SK-N-DZ (cell line): ENCODE results near the gene ATF6.

Source experiments
- DNase-seq: peaks from one replicate; pipeline ENCODE4 v3.0.0-alpha.2; 2015; ENCODE audit warnings: low spot score

Gene ATF6

DNA sequence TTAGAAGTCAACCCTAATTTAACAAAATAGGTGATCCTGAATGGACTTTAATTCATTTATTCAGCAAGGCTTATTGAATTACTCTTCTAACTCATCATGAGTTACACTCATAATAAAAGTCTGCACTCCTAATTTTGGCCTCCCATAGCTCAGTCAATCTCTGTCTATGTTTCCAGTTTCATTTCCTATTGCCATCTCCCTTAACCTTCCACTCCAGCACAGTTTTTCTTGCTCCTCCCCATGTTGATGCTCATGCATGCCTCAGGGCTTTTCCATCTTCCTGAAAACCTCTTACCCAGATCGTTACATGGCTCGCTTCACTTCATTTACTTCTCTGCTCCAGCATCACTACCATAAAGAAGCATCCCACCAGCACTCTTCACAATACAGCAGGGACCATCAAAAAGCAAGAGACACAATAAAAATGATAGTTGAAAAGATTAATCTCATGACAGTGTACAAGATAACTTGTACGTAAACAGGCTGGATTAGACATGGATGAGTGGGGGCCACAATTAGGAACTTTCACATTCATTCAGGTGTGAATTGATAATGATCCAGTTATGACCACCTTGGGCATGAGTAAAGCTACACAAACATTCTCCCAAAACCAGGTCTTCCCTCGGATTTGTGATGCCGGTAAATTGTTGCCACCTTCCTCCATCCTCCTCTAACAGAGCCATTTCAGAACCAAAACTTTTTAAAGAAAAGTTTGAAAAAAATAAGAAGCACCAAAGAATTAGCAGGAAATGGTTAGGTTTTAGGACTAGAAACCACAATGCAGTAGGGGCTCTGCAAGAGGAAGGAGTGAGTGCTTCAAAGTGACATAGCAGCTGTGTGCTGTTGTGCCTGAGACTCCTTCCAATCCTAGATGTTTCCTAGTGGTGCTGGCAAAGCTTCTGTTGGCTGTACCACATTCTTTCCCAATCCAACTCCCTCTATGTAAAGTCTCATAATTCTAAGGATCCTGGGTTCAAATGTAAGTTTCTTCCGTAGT, 167.8 kb downstream of the ATF6 start:
- no peak for DNase-seq

DNA sequence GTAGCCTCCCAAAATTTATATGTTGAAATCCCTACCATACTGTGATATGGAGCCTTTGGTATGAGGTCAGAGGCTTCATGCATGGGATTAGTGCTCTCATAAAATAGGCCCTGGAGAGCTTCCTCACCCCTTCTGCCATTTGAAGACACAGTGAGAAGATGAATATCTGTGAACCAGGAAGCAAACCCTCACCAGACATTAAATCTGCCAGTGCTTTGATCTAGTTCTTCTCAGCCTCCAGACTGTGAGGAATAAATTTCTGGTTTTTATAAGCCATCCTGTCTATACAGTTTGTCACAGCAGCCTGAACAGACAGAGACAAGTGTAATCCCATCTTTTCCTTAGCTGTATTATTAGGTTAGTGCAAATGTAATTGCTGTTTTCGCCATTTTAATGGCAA, 169.1 kb downstream of the ATF6 start:
- no peak for DNase-seq

- no peak for DNase-seq
Observed at GRCh38 chr1:161936786-161937185, 170.7 kb downstream of the ATF6 start.

GRCh38 chr1:161940866-161941591, 174.9 kb downstream of the ATF6 start:
- no peak for DNase-seq

DNA sequence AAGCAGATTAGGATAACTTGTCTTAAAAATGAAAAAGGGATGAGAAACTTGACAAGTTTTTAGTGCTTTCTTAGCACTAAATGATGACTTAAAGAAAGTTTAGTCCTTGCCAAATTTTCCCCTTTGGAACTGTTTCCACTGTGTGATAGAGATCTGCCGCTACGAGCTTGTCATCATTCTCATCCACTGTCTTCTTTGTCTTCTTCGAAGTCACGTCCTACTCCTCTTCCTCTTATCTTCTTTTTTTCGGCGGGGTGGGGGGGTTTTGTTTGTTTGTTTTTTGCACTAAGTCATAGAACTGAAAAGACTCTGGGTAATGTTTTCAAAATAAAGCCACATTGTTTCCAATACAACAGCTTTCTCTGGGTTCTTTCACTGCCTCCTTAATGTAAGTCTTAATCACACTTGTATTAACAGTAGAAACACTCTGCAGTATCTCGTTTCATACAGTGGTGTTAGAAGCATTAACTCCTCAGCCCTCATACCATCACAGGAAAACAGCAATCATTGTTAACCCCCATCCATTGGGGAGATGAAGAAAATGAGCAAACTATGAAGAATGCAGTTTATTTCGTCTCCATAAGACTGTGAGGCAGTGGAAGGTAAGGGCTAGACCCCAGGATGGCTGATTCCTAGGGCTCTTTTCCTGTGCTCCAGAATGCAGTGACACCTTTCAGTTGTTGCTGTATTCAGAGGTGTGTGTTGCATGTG, 175.8 kb downstream of the ATF6 start:
- no peak for DNase-seq

DNA sequence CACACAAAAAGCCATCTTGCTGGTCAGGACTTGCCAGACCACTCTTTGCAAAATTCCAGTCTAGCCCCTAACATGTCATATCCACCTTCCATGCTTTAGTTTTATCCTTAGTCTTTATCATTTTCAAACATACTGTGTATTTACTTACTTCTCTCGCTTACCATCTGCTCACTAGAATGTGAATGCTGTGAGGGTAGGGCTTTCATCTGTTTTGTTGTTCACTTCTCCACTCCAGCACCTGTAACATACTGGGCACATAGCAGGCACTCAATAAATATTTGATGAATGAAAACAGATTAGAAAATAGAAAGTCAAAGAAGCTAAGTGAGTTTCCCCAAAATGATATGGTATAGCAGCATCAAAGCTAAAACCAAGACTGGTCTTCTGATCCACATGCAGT, 177.6 kb downstream of the ATF6 start:
- DNase-seq: no peak

DNA sequence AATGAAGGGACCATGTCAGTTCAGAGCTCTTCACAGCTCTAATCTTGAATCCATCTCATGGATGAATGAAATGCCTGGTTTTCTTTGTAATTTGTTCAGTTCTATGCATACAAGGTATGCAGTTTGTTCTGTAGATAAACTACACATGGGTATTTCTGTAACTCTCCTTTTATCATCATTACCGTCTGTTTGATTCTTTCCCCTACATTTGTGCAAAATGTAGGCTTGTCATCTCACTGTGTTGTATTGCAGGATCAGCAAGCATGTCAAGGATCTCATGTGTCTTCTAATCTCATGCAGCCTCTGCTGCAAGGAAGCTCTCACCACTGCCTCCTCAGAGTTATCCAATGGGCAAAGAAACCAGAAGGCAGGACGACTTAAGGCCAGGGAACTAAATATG, 178.3 kb downstream of the ATF6 start:
- DNase-seq: no peak

- DNase-seq: no peak
Observed at GRCh38 chr1:161945306-161946060, 179.4 kb downstream of the ATF6 start.

GRCh38 chr1:161946071-161946987, 180.2 kb downstream of the ATF6 start:
- no peak for DNase-seq

DNA sequence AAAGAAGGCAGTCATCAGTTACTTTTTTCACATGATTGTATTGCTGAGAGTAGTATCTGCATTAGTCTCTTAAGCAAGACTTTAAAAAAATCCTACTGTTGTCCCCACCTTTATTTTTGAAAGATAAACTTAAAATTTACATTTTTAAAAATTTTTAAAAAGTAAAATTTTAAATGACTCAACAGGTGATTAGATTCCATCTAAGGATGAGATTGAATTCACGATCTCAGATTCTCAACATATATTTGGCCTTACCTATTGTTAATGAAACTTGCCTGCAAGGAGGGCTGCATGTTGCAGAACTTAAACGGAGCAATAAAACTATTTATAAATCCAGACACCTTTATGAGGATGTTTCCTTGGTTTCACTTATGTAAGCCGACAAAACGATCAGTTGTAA, 182.3 kb downstream of the ATF6 start:
- no peak for DNase-seq

GRCh38 chr1:161949548-161949947, 183.4 kb downstream of the ATF6 start:
- DNase-seq: no peak

- no peak for DNase-seq
Observed at GRCh38 chr1:161950377-161950776, 184.3 kb downstream of the ATF6 start.

DNA sequence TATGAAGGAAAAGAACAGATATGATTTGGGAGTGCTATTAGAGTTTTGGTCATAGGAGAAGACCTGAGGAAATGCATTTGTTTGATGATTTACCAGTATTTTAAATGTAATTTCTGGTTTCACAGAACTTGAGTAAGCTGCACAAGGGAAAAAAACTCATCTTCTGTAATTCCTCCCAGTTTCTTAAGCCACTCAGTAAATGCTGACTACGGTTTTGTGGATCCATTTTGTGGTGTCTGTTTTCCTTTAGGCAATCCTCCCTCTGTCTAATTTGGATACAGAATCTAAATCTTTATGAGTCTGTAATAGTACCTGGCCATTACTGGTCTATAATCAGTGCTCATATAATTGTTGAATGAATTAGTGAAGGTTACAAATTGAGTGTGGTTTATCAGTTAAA, 185.5 kb downstream of the ATF6 start:
- DNase-seq: no peak

GRCh38 chr1:161952607-161953172, 186.6 kb downstream of the ATF6 start:
- DNase-seq: no peak

DNA sequence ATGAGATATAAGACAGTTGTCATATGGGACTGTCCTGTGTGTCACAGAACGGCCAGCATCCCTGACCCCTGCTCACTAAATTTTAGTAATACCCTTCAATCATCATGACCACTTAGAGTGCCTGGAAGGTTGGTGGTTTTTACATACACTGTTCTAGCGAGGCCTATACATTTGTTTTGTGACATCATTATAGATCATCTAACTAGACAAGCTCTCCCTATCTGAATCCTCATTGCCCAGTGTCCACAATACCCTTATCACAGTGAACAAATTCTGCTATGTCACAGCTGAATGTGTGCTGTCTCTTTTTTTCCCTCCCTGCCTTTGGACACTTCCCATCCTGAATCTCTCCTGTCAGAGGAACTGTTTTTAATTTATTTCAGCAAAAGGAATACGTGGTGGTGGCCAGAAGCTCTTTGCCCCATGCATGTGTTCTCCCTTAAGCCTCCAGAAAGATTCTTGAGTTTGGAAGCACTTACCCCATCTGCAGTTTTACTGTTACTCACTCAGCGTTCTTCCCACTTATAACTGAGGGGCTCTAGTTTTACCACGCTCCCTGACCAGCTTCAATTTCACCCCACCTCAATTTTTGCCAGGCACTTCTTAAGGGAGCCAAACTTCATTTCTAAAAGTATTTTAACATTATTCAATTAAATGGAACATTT, 187.3 kb downstream of the ATF6 start:
- no peak for DNase-seq

- no peak for DNase-seq
Observed at GRCh38 chr1:161954050-161954449, 187.9 kb downstream of the ATF6 start.

GRCh38 chr1:161954466-161954865, 188.3 kb downstream of the ATF6 start:
- DNase-seq: no peak

DNA sequence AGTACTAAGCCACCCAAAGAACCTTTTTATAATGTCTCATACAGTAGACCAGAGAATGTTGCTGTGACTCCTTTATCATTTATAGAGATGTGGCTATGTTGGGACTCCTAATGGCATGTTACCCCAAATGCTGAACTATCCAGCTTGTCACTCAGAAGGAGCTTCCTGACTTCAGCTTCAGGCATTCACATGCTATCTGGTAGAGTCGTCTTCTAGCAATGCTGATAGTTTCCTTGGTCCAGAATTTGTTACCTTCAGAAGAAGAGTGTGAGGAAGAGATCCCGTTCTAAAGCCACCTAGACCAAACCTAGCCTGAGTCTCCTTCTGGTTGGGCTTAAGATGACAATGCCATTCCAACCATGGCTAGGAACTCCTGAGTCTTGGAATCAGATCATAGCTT, 189.5 kb downstream of the ATF6 start:
- DNase-seq: no peak

GRCh38 chr1:161956097-161956496, 190.0 kb downstream of the ATF6 start:
- DNase-seq: no peak
